Transverse colon (tissue), 4 donors: ENCODE measurements around the gene MYOCD.

ENCODE experiments used
- CTCF ChIP-seq, 5 experiments: fragments of 200-600 bp in 3 of 5; fragments of 450-650 bp in 2 of 5; sonication (generic) in 3 of 5; IDR thresholded peaks; 1 replicate in 2 of 5; 2 replicates in 3 of 5; pipeline ENCODE4 v1.5.1; 2016 to 2017; ENCODE audit warnings: antibody characterized with exemption in 5 of 5, inconsistent platforms in 3 of 5, mild to moderate bottlenecking in 2 of 5, moderate library complexity in 1 of 5
- POLR2A ChIP-seq: fragments of 450-650 bp; IDR thresholded peaks from one replicate; pipeline ENCODE4 v1.6.1; 2016; ENCODE audit warnings: antibody characterized with exemption, mild to moderate bottlenecking, moderate library complexity
- POLR2AphosphoS5 ChIP-seq, 3 donors: sonication (generic); formaldehyde crosslinking; IDR thresholded peaks; one replicate each; pipeline ENCODE4 v1.6.1; 2016; ENCODE audit warnings: antibody characterized with exemption in 3 of 3

GRCh38 chr17:12745486-12745885 is 79.8 kb downstream of the MYOCD start:
- TF ChIP-seq CTCF (IDR thresholded peaks at IDR 0.05) (no peak), POLR2A (no peak), POLR2AphosphoS5 (IDR thresholded peaks at IDR 0.05) (no peak)
